GM10847 (cell line): ENCODE data around the gene BCL2.

Experiments
- POLR2A ChIP-seq: IDR thresholded peaks from 2 replicates; pipeline ENCODE4 v1.6.1; 2011; ENCODE audit not compliant: insufficient read length; ENCODE audit errors: extremely low read depth

The BCL2 gene

GRCh38 chr18:63303547-63303946 is 16.0 kb downstream of the BCL2 start:
- TF ChIP-seq POLR2A, result no peak

DNA sequence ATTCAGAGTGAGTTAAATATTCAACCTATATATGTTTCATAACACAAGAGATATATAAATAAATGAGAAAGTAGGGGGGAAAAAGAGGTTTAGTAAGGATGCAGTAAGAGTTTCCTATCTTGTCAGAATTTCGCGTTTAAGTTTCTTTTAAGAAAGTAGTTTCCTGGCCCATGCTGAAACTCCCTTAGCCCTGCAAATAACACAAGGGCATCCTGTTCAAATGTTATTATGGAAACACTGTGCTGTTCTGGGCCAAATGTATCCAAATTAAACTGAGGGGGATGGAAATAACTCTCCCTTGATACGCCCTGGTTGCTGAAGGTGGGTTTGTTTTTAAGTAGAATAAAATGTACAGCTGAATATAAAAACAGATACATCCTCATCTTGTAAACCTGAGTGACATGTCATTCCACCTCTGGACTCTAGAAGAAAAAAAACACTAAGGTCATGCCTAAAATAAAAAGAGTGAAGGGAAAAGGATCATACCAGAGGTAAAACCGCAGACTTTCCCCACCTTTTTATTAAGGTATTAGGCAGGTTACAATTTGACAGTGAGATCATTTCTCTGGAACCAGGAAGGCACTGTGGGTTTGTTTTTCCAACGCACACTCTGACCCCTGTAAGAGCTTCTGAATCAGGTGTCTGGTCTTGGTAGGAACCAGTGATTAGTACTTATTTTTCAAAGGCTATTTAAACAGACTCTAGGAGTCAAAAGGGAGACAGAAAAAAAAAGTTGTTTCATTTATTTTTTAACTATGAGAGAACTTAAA is 16.7 kb downstream of the BCL2 start:
- no peak for TF ChIP-seq POLR2A

DNA sequence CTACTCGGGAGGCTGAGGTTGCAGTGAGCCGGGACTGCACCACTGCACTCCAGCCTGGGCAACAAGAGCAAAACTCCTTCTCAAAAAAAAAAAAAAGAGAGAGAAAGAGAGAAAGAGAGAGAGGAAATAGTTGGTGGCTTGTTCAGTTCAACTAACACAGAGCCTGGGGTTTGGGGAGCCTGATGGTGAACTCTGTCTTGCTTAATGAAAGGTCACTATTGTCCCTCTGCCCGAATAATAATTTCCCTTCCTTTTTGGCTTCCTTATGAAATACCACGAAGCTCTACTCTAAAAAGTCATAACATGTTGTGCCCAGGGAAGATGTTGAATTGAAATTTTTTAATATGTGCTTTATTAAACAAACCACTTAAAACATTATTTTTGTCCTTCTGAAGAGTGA is 17.3 kb downstream of the BCL2 start:
- no peak for TF ChIP-seq POLR2A

DNA sequence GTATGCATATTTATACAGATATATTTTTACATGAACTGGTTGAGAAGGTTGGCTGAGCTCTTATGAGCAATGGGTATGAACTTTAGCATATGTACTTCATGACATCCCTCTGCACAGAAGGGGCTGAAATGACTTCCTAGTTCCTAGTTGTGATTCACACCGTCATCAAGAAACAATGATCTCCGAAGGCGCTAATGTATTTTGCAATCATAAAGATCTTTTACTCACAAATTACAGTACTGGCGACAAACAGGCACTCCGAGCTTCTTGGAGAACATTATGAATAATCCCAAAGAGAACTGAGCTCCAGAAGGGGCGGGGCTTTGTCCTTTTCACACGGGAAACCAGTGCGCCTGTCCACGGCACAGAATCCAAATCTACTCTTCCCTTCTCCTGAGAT is 18.1 kb downstream of the BCL2 start:
- TF ChIP-seq POLR2A, result no peak

DNA sequence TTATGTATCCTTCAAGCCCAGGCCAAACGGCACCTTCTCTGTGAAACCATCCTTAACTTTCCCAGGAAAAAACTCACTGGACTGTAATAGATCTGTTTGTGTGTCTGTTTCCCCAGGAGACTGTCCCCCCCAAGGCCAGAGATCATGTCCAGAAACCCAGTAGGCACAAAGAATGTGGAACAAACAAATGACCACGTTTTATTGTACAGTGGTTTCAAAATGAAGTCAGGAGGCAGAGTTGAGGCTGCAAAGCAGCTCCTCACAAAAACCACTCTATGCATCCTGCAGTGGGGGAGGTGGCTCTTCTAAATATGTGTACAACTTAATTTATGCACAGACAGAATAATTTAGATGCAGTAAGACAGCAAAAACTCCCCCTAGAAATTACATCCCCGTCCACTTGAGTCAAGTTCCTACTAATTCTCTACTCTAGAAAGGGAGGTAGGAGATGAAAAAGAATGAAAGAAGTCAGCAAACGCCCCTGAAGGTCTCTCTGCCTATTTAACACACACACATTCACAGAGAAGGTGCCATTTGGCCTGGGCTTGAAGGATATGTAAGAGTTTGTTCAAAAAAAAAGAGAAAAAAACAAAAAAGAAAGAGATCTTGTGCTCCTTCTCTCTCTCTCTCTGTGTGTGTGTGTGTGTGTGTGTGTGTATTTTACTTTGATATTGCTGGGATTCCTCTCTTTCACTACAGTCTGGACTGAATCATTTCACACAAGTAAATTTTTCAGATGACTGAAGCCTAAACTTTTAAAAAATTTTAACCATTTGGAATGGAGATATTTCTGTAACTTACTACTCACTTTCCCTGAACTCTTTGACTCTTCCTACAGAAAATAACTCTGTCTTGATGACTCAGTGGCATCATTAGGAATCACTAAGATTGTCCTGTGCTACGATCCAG is 19.5 kb downstream of the BCL2 start:
- no peak for TF ChIP-seq POLR2A

- TF ChIP-seq POLR2A, result no peak
Observed at GRCh38 chr18:63298400-63299365, 20.9 kb downstream of the BCL2 start.

GRCh38 chr18:63297687-63298399 is 21.7 kb downstream of the BCL2 start:
- no peak for TF ChIP-seq POLR2A

DNA sequence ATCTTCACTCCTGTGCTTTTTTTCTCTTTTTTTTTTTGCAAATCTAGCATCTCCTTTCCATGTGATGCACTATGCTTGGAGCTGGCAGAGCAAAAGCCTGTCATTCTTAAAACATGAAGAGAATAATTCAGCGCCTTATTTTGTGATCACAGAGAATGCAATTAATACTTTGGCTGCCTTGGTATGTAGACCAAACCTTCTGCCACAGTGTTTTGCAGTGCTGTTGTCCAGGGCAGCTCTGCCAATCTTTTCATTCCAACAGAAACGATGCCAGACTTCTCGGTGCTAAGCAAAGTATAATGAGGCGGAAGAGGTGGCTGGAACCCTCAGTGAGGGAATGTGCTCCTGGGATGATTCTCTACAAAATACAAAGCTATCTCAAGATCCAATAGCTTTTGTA is 25.6 kb downstream of the BCL2 start:
- no peak for TF ChIP-seq POLR2A

DNA sequence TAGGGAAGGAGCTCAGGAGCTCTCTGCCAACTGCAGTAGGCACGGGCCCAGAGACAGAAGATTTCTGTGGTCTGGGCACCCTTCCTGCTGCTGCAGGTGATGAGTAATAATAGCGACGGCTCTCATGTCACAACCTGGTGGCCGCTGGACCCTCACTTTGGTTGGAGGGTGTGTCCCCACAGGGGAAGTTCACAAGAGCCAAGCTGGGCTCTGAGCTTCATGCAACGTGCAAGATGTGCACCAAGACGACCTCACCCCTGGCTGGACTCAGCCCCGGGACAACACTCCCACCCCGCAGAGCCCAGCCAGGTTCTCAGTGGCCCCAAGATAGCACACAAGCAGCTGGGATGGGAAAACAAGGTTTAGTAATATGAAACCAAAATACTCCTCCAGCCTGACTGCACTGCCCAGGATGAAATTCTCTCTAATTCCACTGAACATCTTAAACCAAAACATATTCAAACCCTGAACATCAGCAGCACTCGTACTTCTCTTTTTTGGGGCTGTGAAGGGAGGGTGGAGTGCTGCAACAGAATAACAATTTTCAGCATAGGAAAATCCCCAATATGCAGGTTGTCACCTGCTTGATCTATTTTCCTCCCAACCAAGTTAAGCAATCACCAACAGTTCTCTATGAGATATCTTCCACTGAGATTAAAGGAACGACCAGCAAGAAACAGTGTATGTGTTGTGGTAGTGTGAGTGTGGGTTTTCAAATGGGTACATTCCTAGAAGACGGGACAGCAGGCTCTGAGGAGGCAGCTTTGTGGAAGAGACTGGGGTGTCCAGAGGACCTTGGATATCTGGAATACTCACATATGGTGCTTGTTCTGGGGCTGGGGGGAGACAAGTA is 26.5 kb downstream of the BCL2 start:
- no peak for TF ChIP-seq POLR2A

- TF ChIP-seq POLR2A, result no peak
Observed at GRCh38 chr18:63291278-63291677, 28.3 kb downstream of the BCL2 start.

- TF ChIP-seq POLR2A, result no peak
Observed at GRCh38 chr18:63290821-63291200, 28.8 kb downstream of the BCL2 start.

DNA sequence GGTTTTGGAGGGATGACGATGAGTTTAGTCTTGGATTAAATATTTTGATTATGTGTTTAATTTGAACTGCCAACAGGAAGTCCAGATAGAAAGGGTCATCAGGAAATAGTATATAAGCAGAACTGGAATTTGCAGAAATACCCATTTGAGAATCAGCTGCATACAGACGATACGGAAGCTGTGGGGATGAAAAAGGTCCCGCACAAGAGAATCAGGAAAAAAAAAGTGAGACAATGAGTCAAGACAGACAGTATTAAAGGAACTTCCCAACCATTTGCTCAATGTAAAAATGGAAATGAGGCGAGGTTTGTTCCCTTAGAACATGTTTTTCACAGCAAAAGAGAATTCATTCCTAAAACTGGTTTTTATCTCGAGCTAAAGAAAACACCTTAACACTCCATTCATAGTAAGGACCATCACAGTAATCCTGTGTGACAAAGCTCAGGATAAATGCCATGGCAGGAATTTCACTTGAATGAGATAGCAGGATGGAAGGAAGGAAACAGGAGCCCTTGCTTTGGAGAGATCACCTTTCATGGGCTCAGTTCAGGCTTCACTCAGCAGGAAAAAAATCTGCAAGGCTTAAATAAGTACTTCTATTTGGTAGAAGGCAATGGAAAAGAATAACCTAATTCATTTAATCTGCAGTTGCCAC is 29.3 kb downstream of the BCL2 start:
- no peak for TF ChIP-seq POLR2A

GRCh38 chr18:63288311-63288710 is 31.3 kb downstream of the BCL2 start:
- no peak for TF ChIP-seq POLR2A
